GM18499 (cell line): Measurements from ENCODE around the gene ACACB.

Experiments used
- ATAC-seq: cut with Tn5 transposase; IDR thresholded peaks from one replicate; pipeline ENCODE4 v1.9.1; 2021; ENCODE audit warnings: moderate number of reproducible peaks; ENCODE audit not compliant: insufficient read depth, unreplicated experiment

ACACB gene

DNA sequence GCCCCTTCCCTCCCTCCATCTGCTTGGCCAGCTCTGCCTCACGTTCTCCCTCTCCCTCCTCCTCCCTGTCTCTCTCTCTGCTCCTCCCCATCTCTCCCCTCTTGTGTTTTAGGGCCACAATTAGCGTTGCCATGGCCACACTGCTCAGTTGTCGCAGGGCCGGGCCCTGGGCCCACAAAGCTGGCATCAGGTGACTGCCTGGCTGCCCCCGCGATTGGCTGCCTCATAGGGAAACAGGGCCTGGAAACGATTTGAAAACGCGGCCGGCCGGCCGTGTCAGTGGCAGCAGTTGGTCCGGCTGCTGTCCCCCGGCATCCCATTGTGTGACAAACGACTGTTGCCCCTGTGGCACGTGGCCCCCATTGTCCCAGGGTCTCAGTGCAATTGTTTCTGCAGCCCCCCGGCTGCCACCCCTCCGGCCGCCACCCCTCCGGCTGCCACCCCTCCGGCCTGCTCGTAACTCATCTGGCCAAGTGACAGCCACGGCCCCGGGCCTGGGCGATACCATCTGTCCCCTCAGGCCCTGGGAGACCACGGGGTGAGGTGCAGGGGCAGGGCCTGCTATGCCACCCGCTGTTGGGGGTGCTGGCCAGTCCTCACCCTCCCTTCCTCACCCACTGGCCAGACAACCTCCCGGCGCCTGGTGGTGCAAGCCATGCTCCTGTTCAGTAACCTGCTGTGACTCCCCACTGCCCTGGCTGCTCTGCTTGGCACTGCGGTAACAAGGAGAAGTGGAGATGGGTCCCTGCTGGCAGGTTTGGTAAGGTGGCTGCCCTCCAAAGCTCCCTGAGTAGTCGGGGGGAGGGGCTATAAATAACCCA is 175.3 kb downstream of the ACACB start:
- no peak for ATAC-seq

GRCh38 chr12:109292342-109292711 is 175.9 kb downstream of the ACACB start:
- ATAC-seq, result no peak

- ATAC-seq, result no peak
These were observed 176.7 kb downstream of the ACACB start for GRCh38 chr12:109293106-109293505.

- no peak for ATAC-seq
These were observed 178.0 kb downstream of the ACACB start for GRCh38 chr12:109294286-109294796.

DNA sequence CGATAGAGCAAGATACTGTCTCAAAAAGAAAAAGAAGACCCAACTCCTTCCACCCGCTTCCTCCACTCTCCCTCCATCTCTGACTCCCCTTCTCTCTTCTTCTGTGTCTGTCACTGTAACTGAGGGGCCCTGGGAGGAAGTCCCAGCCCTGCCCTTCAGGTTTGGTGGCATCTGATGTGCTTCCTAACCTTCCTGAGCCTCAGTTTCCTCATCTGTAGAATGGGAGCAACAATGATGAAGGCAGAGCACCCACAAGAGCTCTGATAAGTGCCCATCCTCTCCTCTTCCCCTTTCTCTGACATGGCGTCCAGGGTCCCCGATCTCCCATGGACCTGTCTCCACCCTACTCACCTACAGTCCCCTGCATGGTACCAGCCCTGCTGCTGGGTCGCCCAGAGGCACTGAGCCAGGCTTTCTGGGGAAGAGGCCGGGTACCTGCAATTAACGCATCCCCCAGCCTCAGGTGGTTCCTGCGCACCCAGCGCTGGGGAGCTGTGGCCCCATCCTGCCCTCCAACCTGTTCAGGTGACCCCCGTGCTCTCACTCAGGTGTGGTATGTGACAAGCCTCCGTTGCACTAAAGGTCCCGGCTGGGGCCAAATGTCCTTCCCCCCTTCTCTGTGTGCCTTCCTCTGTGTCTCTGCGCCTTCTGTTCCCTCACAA is 179.5 kb downstream of the ACACB start:
- no peak for ATAC-seq

DNA sequence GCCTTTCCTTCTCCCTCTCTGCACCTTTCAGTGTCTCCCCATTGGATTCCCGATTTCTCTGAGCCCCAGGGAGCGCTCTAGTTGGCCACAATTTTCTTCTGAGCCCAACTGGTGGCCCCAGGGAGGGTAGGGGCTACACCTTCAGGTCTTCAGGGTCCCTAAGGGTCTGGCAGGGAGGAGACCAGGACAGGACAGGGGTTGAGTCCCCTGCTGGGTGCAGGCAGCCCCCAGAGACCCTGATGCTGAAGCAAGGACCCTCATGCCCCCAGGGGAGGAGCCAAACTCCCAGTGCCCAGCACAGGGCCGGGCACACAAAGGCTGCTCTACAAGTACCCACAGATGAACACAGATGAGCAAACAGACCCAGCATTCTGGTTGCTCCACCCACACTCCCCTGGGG is 180.0 kb downstream of the ACACB start:
- no peak for ATAC-seq

GRCh38 chr12:109299849-109300248 is 183.5 kb downstream of the ACACB start:
- ATAC-seq, result no peak

GRCh38 chr12:109301643-109302168 is 185.3 kb downstream of the ACACB start:
- no peak for ATAC-seq

DNA sequence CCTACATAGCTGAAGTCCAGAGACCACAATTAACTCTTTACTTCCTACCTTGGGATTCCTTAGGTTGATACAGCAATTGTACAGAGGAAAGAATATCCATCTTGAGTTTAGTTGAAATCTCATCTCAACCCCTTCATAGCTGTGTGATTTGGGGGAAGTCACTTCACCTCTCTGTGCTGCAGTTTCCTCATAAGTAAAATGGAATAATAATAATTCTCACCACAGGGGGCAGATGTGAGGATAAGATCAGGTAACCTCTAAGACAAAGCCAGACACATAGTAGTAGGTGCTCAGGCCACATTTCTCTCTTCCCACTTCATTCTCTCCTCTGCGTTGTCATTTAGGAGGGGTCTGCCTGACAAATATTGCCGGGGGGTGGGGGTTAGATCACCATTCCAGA is 186.0 kb downstream of the ACACB start:
- no peak for ATAC-seq

DNA sequence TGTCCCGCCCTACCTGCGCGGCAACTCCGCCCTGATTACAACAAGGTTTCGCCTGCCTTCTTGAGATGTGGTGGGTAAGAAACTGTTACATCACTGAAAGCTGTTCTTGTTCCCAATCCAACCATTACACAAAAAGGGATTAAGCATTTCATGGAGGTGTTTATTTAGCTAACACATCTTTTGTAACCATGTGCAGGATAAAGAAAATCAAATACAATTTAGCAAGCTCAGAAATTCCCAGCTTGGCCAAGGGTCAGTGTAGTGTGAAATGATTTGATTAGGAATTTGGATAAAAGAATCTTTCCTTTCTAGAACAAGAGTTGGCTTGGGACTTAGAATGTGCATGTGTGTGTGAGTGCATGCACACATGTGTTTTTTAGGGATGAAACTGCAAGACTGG is 186.4 kb downstream of the ACACB start:
- no peak for ATAC-seq

- ATAC-seq, result no peak
These were observed 188.1 kb downstream of the ACACB start for GRCh38 chr12:109304485-109304884.

GRCh38 chr12:109305547-109305946 is 189.2 kb downstream of the ACACB start:
- no peak for ATAC-seq

DNA sequence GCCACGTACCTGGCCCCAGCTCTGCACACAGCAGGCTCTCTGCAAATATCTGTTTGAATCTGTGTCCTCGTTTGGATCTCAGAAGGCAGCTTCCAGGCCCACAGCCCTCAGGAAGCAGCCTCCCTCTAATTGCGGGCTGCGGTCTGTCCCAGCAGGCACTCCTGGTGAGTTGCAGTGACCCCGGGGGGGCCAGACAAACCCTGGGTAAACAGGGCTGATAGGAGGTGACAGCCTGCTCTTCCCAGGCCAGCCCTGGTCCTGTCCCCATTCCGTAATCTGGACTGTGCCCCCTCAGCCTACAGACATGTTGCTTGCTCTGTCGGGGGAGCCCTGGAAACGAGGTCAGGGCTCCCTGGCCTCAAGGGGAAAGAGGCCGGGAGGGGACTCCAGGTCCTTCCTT is 190.7 kb downstream of the ACACB start:
- no peak for ATAC-seq

DNA sequence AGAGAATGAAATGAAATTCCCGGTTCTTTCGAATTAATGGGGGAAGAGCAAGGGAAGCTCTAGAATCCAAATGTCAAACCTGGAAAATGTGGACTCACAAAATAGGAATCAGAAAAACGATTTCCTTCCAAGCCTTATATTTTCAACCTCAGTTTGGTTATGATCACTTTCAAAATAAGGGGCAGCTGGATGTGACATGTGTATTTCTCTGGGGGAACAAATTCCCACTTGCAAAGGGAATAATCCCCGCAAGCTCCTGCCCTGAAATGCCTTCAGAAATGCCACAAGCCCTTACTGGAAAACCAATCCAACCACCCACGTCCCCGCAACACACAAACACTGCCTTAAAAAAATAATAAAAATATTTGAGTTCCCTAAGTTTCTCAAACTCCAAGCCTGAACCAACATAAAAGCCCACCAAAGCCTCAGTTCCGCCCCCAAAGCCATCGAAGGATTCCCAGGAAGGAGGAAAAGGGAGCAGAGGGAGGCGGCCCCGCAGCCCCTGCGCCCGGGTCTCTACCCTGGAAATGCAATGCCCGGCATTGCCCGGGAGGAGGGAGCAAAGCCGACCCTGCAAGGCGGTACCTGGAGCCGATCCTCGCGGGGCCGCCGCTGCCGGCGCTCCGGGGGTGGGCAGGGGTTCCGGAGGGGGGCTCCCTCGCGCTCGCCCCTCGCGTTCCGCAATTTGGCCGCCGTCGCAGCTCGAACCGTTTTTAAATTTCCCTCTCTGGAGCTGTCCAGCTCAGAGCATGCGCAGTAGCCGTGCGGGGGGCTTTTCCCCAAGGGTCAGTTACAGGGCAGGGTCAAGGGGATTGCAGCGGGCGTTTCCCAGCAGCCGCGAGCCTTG is 192.4 kb downstream of the ACACB start, which contains the start of gene FOXN4:
FOXN4 (minus strand) TSS at position 751 of the 847 bp plus-strand sequence. CDS start 963 bp downstream, outside the sequence.
- ATAC-seq, result no peak

DNA sequence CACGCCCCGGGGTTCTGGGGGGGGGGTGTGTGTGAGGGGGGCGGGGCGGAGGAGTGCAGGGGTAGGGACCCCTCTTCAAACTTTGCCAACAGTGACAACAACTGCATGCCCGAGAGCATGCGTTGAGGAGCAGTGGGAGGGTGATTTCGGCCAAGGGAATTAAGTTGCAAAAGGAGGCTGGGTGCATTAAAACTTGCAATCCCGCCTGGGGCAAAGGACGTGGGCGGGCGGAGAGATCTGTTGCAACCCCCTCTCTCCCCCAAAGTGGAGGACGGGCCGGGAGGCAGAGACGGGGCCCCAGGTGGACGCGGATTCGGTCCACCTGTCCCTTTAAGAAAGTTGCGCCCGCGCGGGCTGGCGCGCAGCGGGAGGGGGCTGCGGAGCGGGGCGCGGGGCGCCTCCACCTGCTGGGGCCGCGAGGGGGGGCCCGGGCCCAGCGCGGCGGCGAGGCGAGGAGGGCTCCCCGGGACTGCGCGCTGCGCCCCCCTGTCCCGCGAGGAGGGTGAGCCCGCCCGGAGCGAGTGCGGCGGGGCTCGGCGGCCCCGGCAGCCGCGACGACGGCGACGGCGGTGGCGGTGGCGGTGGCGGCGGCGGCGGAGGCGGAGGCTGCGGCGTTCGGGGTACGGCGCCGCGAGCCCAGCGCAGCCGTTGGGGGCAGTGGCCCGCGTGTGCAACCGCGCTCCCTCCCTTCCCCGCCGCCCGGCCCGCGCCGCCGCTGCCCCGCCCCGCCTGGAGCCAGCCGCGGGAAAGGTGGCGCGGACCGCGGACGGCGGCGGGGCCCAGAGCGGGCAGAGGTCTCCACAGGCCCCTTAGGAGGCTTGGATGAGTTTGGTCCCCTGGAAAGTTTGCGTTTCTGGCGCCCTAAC is 193.2 kb downstream of the ACACB start:
- ATAC-seq, result no peak

GRCh38 chr12:109310247-109311125 is 194.1 kb downstream of the ACACB start:
- ATAC-seq, result no peak
